Fibroblast of peridontal ligament (primary cell): Measurements from ENCODE around the gene LGSN.
"Not testable (repeated sequence)": the region's sequence is repeated elsewhere in the genome, so short reads cannot be mapped to it uniquely, and the experiment has no call there.

Source experiments
- DNase-seq: peaks from one replicate; pipeline ENCODE4 v3.0.0-alpha.2; 2010; ENCODE audit errors: extremely low read depth

Gene LGSN

DNA sequence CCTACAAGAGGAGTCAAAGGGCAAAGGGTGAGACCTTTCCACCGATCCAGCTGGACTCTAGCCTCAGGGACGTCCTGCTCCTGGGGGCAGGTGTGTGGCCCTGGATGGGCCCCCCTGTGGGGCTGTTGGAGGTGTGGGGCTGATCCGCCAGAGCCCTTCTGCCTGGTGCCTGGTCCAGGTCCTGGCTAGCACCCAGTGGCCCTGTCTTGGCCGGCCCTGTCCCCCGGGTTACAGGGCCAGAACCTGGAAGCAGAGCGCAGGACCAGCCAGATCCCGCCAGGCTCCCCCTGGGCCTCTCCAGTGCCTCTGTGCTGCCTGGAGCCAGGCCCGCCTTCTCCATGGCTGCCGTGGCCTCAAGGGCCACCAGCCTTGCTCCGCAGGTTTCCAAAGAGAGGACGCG, 89.3 kb downstream of the LGSN start:
- DNase-seq = not testable (repeated sequence)

DNA sequence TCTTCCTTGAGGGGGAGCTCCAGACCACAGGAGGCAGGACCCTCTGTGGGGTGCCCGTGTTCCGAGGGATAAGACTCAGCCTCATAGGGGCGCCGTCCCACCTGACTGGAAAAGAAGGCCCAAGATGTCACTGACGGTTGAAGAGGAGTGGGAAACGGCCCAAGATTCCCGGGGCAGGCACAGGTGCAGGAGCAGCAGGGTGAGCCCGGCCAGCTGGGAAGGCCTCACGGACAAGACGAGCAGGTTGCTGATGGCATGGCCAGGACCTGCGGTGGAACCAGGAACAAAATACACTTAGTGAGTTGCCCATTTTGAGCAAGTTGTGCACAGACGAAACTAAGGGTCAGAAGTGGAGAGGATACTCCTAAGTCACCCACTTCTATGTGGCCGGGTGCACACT, 89.8 kb downstream of the LGSN start:
- not testable (repeated sequence) for DNase-seq

DNA sequence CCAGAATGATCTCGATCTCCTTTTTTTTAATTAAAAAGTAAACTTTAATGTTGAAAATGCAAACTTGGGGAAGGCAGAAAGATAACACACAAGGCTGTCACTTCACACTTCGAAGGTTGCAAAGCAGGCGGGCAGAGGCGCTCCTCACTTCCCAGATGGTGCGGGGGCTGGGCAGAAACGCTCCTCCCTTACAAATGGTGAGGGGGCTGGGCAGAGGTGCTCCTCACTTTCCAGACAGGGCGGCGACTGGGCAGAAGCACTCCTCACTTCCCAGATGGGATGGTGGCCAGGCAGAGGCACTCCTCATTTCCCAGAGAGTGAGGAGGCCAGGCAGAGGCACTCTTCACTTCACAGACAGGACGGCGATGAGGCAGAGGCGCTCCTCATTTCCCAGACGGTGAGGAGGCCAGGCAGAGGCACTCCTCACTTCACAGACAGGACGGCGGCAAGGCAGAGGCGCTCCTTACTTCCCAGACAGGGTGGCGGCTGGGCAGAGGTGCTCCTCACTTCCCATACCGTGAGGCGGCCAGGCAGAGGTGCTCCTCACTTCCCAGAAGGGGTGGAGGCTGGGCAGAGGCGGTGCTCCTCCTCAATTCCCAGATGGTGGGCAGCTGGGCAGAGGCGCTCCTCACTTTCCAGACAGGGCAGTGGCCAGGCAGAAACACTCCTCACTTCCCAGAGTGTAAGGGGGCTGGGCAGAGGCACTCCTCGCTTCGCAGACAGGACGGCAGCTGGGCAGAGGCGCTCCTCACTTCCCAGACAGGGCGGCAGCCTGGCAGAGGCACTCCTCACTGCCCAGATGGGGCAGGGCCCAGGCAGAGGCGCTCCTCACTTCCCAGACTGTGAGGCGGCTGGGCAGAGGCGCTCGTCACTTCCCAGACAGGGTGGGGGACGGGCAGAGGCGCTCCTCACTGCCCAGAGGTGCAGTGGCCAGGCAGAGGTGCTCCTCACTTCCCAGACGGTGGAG, 91.6 kb downstream of the LGSN start:
- DNase-seq = not testable (repeated sequence)

DNA sequence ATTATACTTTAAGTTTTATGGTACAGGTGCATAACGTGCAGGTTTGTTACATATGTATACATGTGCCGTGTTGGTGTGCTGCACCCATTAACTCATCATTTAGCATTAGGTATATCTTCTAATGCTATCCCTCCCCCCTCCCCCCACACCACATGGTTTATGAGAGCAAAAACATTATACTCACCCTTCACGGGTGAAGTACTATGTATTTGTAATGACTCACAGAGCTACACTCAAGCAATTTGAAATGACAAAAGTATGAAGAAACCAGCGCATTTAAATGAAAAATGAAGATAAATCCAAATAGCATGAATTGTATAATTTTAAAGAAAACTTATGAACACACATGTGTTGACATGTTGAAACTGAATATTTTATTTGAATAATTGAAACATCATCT, 93.8 kb downstream of the LGSN start:
- not testable (repeated sequence) for DNase-seq
